Muscle layer of duodenum (tissue), 2 donors: ENCODE results near the gene CSAD.

Source experiments
- H3K27ac ChIP-seq: one replicate; pipeline ENCODE4 v1.7.0; 2013; ENCODE audit warnings: mild to moderate bottlenecking, low read length
- H3K27me3 ChIP-seq: one replicate; pipeline ENCODE4 v1.7.0; 2013; ENCODE audit warnings: low read depth, mild to moderate bottlenecking, control low read depth, low read length
- H3K36me3 ChIP-seq, 2 donors: one replicate each; pipeline ENCODE4 v1.7.0; 2013; ENCODE audit warnings: low read length in 2 of 2, control low read depth in 1 of 2, mild to moderate bottlenecking in 1 of 2; ENCODE audit not compliant: insufficient read depth in 2 of 2, control insufficient read depth in 1 of 2
- H3K4me1 ChIP-seq, 2 donors: one replicate each; pipeline ENCODE4 v1.7.0; 2013; ENCODE audit warnings: low read length in 2 of 2, mild to moderate bottlenecking in 2 of 2, control low read depth in 1 of 2, moderate library complexity in 1 of 2; ENCODE audit not compliant: insufficient read depth in 2 of 2, control insufficient read depth in 1 of 2
- H3K4me3 ChIP-seq, 2 donors: one replicate each; pipeline ENCODE4 v1.7.0; 2013; ENCODE audit warnings: low read length in 2 of 2, low read depth in 1 of 2, mild to moderate bottlenecking in 1 of 2
- H3K9me3 ChIP-seq, 2 donors: one replicate each; pipeline ENCODE4 v1.7.0; 2013; ENCODE audit warnings: low read length in 2 of 2, control low read depth in 1 of 2, mild to moderate bottlenecking in 1 of 2; ENCODE audit not compliant: control insufficient read depth in 1 of 2
- donor health status: healthy.

CSAD gene

DNA sequence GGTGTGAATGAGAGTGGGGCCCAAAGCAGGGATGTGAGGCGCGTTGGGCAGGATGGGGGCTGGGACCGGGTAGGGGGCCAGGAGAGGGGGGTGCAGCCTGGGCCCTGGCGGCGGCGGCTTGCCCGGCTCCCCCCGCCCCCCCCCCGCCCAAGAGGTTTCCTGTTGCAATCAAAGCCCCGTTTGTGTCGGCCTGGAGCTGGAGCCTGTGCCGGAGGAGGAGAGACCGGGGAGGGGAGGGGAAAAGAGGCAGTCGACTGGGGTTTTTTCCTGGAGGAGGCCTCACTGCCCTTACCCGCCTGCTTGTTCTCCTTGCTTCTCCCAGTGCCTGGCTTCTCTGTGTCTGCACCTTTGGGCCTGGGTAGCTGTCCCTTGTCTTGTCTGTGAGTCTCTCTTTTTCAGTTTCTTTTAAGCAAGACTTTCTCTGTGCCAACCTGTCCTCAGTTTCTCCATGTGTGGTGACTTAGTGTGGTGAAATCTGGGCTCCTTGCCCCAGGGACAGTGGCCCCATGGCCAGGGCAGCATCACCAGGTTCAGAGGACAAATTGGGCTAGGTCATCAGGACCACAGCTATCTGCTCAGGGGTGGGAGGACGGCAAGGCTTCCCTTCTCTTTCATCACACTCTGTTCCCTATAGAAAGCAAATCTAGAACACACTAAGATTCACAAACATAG, 42.8 kb upstream of the CSAD start:
- H3K27ac ChIP-seq: peak overlapping the region; percentile 74

GRCh38 chr12:53222806-53223261, 42.1 kb upstream of the CSAD start:
- Histone ChIP-seq H3K9me3 (no peaks in the 10 kb centered on the region), H3K36me3 (peaks cover 0 to 11% of the 10 kb centered on the region in 2 donors), H3K4me1 (peaks cover 25 to 48% of the 10 kb centered on the region in 2 donors), H3K27ac (peak overlapping the region; percentile 27), H3K27me3 (no peaks in the 10 kb centered on the region), H3K4me3 (peak overlapping the region in 1 of 2 donors; percentile 35)

More for the DNA sequence above, 42.8 kb upstream of the CSAD start:
- Histone ChIP-seq H3K27me3 (no peaks in the 10 kb centered on the region), H3K36me3 (peaks cover 0 to 14% of the 10 kb centered on the region in 2 donors), H3K4me1 (peaks cover 23 to 42% of the 10 kb centered on the region in 2 donors), H3K4me3 (peak overlapping the region in 1 of 2 donors; percentile 9), H3K9me3 (no peaks in the 10 kb centered on the region)

GRCh38 chr12:53222170-53222721, 41.5 kb upstream of the CSAD start:
- H3K27me3 ChIP-seq: no peaks in the 10 kb centered on the region
- peak overlapping the region; percentile 79 for H3K27ac ChIP-seq
- no peaks in the 10 kb centered on the region for H3K9me3 ChIP-seq
- peaks cover 30 to 54% of the 10 kb centered on the region in 2 donors for H3K4me1 ChIP-seq
- peaks cover 0 to 6% of the 10 kb centered on the region in 2 donors for H3K36me3 ChIP-seq
- H3K4me3 ChIP-seq: peak overlapping the region; percentile 42 to 88

- peaks cover 35 to 60% of the 10 kb centered on the region in 2 donors for H3K4me1 ChIP-seq
- H3K27me3 ChIP-seq: no peaks in the 10 kb centered on the region
- no peaks in the 10 kb centered on the region for H3K9me3 ChIP-seq
- H3K4me3 ChIP-seq: peak overlapping the region; percentile 82 to 88
- H3K27ac ChIP-seq: peak overlapping the region; percentile 99
- H3K36me3 ChIP-seq: no peaks in the 10 kb centered on the region
These were observed 40.7 kb upstream of the CSAD start for GRCh38 chr12:53221203-53222080.

DNA sequence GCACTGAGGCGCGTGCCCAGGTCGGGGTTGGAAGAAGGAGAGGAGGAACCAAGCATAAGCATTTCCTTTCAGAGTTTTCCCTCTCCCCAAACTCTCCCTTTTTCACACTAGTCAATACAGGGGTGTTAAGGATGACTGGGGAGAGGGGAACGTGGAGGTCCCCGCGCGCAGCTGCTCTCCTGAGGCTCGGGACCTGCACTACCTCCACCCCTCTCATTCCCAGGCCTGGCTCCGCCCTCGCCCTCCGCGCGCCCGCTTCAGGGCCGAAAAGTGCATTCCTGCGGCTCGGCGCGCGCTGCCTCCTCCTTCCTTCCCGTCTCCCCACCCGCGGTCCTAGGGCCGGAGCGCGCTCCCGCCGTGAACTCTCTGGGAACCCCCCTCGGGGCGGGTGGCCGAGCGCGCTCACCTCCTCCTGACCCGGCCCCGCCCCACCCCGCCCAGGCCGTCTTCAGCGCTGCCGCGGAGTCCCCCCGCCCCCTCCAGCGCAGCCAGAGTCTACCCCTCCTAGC, 40.0 kb upstream of the CSAD start:
- no peaks in the 10 kb centered on the region for H3K9me3 ChIP-seq
- peak overlapping the region; percentile 88 for H3K4me3 ChIP-seq
- peaks cover 35 to 61% of the 10 kb centered on the region in 2 donors for H3K4me1 ChIP-seq
- H3K27ac ChIP-seq: peak overlapping the region; percentile 99
- no peaks in the 10 kb centered on the region for H3K36me3 ChIP-seq
- H3K27me3 ChIP-seq: no peaks in the 10 kb centered on the region

GRCh38 chr12:53219956-53220693, 39.4 kb upstream of the CSAD start:
- H3K4me3 ChIP-seq: peak overlapping the region; percentile 88
- H3K27ac ChIP-seq: peak overlapping the region; percentile 74
- H3K4me1 ChIP-seq: peaks cover 32 to 55% of the 10 kb centered on the region in 2 donors
- no peaks in the 10 kb centered on the region for H3K9me3 ChIP-seq
- no peaks in the 10 kb centered on the region for H3K27me3 ChIP-seq
- peaks cover 0 to 3% of the 10 kb centered on the region in 2 donors for H3K36me3 ChIP-seq

DNA sequence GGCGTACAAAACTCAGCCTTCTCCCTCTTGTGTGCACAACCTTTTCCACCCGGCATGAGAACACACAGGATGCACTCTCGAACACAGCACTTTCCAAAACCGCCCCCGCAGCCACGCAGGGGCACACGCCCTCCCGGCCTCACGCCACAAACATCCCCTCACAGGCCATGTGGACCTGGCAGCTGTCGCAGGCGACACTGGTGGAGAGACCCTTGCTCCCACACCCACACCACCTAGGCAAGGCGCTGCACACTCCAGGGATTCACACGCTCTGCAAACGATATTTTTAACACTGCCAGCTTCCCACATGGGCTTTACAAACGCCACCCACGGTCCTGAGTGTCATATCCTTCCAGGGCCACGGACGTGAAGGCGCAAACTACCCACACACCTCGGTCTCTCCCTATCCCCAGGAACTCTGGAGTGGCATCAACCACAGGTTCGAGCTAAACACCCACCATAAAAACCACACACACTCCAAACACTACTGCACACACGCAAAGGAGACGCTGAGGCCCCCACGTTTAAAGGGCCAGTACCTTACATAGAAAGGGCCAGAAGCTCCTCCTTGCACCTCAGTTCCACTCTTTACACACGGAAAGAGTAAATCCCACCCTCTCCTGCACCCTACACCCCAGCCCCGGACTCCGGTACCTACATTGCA, 38.7 kb upstream of the CSAD start:
- Histone ChIP-seq H3K4me3 (peak overlapping the region; percentile 88), H3K4me1 (peaks cover 26 to 54% of the 10 kb centered on the region in 2 donors), H3K27ac (peak overlapping the region; percentile 74), H3K36me3 (peaks cover under 1 to 10% of the 10 kb centered on the region in 2 donors), H3K27me3 (no peaks in the 10 kb centered on the region), H3K9me3 (no peaks in the 10 kb centered on the region)

DNA sequence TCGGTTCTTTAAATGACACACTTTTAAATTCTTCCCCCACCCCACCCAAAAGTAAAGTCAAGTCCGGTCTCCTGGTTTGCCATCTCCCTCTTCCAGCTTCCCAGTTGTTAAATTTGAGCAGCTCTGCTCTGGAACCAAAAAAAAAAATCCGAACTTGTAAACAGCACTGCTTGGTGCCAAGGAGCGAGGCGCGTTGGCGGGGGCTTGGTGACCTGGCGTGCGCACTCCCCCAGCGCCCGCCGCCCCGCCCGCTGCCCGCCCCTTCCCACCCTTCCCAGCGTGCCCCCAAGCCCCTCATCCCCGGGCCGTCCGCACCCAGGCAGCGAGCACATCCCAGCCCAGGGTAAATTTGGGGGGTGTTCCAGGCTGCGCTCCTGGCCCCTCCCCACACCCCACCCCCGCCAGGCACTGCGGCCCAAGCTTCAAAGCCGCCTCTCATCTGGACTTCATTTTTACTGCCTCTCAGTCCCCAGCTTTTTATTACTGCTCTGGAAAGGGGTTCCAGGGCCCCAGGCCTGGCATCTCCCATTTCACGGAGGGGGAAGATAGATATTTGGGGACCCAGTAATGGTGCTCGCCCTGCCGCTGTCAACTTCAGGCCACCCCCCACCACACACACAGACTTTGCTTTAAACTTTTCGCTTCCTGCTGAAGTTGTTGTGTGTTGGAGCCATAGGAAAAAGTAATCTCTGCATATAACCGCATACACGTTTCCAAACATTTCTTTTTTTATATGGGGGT, 38.0 kb upstream of the CSAD start:
- Histone ChIP-seq H3K4me1 (peaks cover 19 to 53% of the 10 kb centered on the region in 2 donors), H3K36me3 (peaks cover 5 to 17% of the 10 kb centered on the region in 2 donors), H3K27me3 (no peaks in the 10 kb centered on the region), H3K27ac (peak overlapping the region; percentile 74), H3K9me3 (no peaks in the 10 kb centered on the region), H3K4me3 (peak overlapping the region; percentile 88)

- peak overlapping the region; percentile 21 for H3K27ac ChIP-seq
- H3K4me3 ChIP-seq: peak overlapping the region; percentile 37 to 88
- H3K36me3 ChIP-seq: peaks cover 10 to 21% of the 10 kb centered on the region in 2 donors
- peaks cover 16 to 53% of the 10 kb centered on the region in 2 donors for H3K4me1 ChIP-seq
- no peaks in the 10 kb centered on the region for H3K27me3 ChIP-seq
- H3K9me3 ChIP-seq: no peaks in the 10 kb centered on the region
These were observed 37.2 kb upstream of the CSAD start for GRCh38 chr12:53217931-53218307.
